BJ (cell line): Measurements from ENCODE around the gene APOF. TPM values are rescaled to one million over a fixed set of nuclear protein-coding genes. Genes with fewer than 3 reads are reported as not detected.
"Not testable (repeated sequence)": the region's sequence is repeated elsewhere in the genome, so short reads cannot be mapped to it uniquely, and the experiment has no call there.

ENCODE experiments used
- CTCF ChIA-PET: fragments of 350-600 bp; formaldehyde crosslinking; extraction: SDS; loops from one replicate; lab custom pipeline; 2021; ENCODE audit warnings: antibody characterized with exemption, inconsistent platforms; lab: Yijun Ruan, JAX
- POLR2A ChIA-PET: fragments of 300-600 bp; sonication (Branson Sonifier 250); formaldehyde crosslinking; extraction: SDS; loops from one replicate; lab custom pipeline; 2021; ENCODE audit warnings: antibody characterized with exemption; lab: Charles Lee
- DNase-seq: peaks from one replicate; pipeline ENCODE4 v3.0.0-alpha.2; 2011; ENCODE audit warnings: low read depth
- H3K27me3 ChIP-seq: 2 replicates; pipeline ENCODE4 v1.6.0; 2011; ENCODE audit warnings: low read length; ENCODE audit not compliant: control insufficient read depth, insufficient read depth
- H3K36me3 ChIP-seq: 2 replicates; pipeline ENCODE4 v1.5.1; 2011; ENCODE audit warnings: low read length; ENCODE audit not compliant: control insufficient read depth, insufficient read depth
- H3K4me3 ChIP-seq: 2 replicates; pipeline ENCODE4 v1.5.1; 2011; ENCODE audit warnings: low read depth, mild to moderate bottlenecking, control low read depth, low read length
- CTCF ChIP-seq: IDR thresholded peaks from 2 replicates; pipeline ENCODE4 v1.5.1; 2011; ENCODE audit warnings: low read depth, mild to moderate bottlenecking, control low read depth, inconsistent platforms, low read length, moderate library complexity; ENCODE audit not compliant: insufficient read depth
- polyA plus RNA-seq: library from polyadenylated mRNA; depleted of rRNA; stranded (reverse); fragments of >200 nt; gene quantifications from 2 replicates; pipeline ENCODE4 v1.2.3, GENCODE V29; 2011

The APOF gene
- polyA plus RNA-seq, 1 experiment: not detected

GRCh38 chr12:56348776-56349175, 13.9 kb downstream of the APOF start:
- Histone ChIP-seq H3K4me3 (no peak overlapping the region), H3K36me3 (peaks cover 50% of the 10 kb centered on the region), H3K27me3 (no peaks in the 10 kb centered on the region)
- CTCF ChIA-PET: interaction anchor here (1.3 to 3.5 kb wide), 4 partner anchors 10 to 159 kb away, joined by 3 to 10 read pairs (median 4); partner anchors contain the start of genes IL23A, SMARCC2 and STAT2
- POLR2A ChIA-PET: interaction anchor here (0.6 kb wide), 1 partner anchor 100 kb away, joined by 7 read pairs; the partner anchor contains the start of gene TIMELESS
- no peak for DNase-seq
- no peak for TF ChIP-seq CTCF

- not testable (repeated sequence) for H3K4me3 ChIP-seq, DNase-seq, H3K27me3 ChIP-seq
- H3K36me3 ChIP-seq: peaks cover 54% of the 10 kb centered on the region
- ChIA-PET POLR2A (interaction anchor here (0.6 kb wide), 1 partner anchor 219 kb away, joined by 11 read pairs; the partner anchor contains the start of gene ESYT1), CTCF (interaction anchor here (1.0 to 3.5 kb wide), 2 partner anchors 10 to 12 kb away, joined by 3 to 10 read pairs; partner anchors contain the start of gene STAT2)
Observed at GRCh38 chr12:56347255-56347654, 15.4 kb downstream of the APOF start.

GRCh38 chr12:56346675-56347074, 16.0 kb downstream of the APOF start:
- no peak overlapping the region for H3K4me3 ChIP-seq
- DNase-seq: no peak
- no peak for TF ChIP-seq CTCF
- ChIA-PET POLR2A (no interaction called here), CTCF (interaction anchor here (0.9 to 3.5 kb wide), 3 partner anchors 12 to 13 kb away, joined by 3 to 10 read pairs (median 4); partner anchors contain the start of genes PAN2 and STAT2)
- no peaks in the 10 kb centered on the region for H3K27me3 ChIP-seq
- peaks cover 53% of the 10 kb centered on the region for H3K36me3 ChIP-seq

- H3K27me3 ChIP-seq, DNase-seq, POLR2A ChIA-PET, H3K4me3 ChIP-seq: not testable (repeated sequence)
- CTCF ChIA-PET: interaction anchor here (0.6 to 1.3 kb wide), 3 partner anchors 10 to 367 kb away, joined by 3 to 5 read pairs (median 3); no protein-coding TSS in a partner anchor
- peaks cover 27% of the 10 kb centered on the region for H3K36me3 ChIP-seq
Observed at GRCh38 chr12:56342290-56342689, 20.4 kb downstream of the APOF start.

- H3K4me3 ChIP-seq: no peak overlapping the region
- DNase-seq: no peak
- ChIA-PET POLR2A (no interaction called here), CTCF (interaction anchor here (0.9 to 1.3 kb wide), 2 partner anchors 9 to 10 kb away, joined by 3 to 4 read pairs; no protein-coding TSS in a partner anchor)
- no peaks in the 10 kb centered on the region for H3K27me3 ChIP-seq
- no peak for TF ChIP-seq CTCF
- H3K36me3 ChIP-seq: peaks cover 23% of the 10 kb centered on the region
Observed at GRCh38 chr12:56341616-56342015, 21.0 kb downstream of the APOF start.

- ChIA-PET POLR2A (no interaction called here), CTCF (interaction anchor here (1.1 kb wide), 1 partner anchor 10 kb away, joined by 3 read pairs; no protein-coding TSS in a partner anchor)
- no peak overlapping the region for H3K4me3 ChIP-seq
- TF ChIP-seq CTCF: no peak
- no peak for DNase-seq
- no peaks in the 10 kb centered on the region for H3K27me3 ChIP-seq
- H3K36me3 ChIP-seq: peaks cover 15% of the 10 kb centered on the region
Observed at GRCh38 chr12:56339158-56339422, 23.6 kb downstream of the APOF start.
